ENCODE results near the gene SUMF1.

The SUMF1 gene

DNA sequence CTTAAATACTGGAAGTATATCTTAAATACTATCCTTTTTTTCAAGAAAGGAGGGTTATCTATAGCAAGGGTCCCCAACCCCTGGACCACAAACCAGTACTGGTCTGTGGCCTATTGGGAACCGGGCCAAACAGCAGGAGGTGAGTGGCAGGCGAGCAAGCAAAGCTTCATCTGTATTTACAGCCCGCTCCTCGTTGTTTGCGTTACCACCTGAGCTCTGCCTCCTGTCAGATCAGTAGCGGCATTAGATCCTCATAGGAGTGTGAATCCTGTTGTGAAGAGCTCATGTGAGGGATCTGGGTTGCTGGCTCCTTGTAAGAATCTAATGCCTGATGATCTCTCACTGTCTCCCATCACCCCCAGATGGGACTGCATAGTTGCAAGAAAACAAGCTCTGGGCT, 26.1 kb downstream of the SUMF1 start:
- no peaks in the 10 kb centered on the region for H3K9me3 ChIP-seq
- no peak overlapping the region for H3K4me3 ChIP-seq (ENCODE audit: low read depth, low read length)
- TF ChIP-seq, protein P1, sequence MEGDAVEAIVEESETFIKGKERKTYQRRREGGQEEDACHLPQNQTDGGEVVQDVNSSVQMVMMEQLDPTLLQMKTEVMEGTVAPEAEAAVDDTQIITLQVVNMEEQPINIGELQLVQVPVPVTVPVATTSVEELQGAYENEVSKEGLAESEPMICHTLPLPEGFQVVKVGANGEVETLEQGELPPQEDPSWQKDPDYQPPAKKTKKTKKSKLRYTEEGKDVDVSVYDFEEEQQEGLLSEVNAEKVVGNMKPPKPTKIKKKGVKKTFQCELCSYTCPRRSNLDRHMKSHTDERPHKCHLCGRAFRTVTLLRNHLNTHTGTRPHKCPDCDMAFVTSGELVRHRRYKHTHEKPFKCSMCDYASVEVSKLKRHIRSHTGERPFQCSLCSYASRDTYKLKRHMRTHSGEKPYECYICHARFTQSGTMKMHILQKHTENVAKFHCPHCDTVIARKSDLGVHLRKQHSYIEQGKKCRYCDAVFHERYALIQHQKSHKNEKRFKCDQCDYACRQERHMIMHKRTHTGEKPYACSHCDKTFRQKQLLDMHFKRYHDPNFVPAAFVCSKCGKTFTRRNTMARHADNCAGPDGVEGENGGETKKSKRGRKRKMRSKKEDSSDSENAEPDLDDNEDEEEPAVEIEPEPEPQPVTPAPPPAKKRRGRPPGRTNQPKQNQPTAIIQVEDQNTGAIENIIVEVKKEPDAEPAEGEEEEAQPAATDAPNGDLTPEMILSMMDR (IDR thresholded peaks at IDR 0.05; ENCODE audit: low read depth, low read length): no peak
- no peaks in the 10 kb centered on the region for H3K4me1 ChIP-seq
- H3K27me3 ChIP-seq: no peaks in the 10 kb centered on the region
- no peaks in the 10 kb centered on the region for H3K36me3 ChIP-seq
- DNase-seq: no peak

GRCh38 chr3:4438296-4438695, 28.8 kb downstream of the SUMF1 start:
- H3K4me3 ChIP-seq (ENCODE audit: low read depth, low read length): no peak overlapping the region
- H3K4me1 ChIP-seq: no peaks in the 10 kb centered on the region
- no peaks in the 10 kb centered on the region for H3K9me3 ChIP-seq
- DNase-seq: no peak
- H3K36me3 ChIP-seq: no peaks in the 10 kb centered on the region
- H3K27me3 ChIP-seq: no peaks in the 10 kb centered on the region
- TF ChIP-seq, protein P1 (IDR thresholded peaks at IDR 0.05; ENCODE audit: low read depth, low read length): no peak

- H3K27me3 ChIP-seq: no peaks in the 10 kb centered on the region
- H3K4me1 ChIP-seq: no peaks in the 10 kb centered on the region
- no peak overlapping the region for H3K4me3 ChIP-seq (ENCODE audit: low read depth, low read length)
- no peak for DNase-seq
- TF ChIP-seq, protein P1 (IDR thresholded peaks at IDR 0.05; ENCODE audit: low read depth, low read length): no peak
- no peaks in the 10 kb centered on the region for H3K36me3 ChIP-seq
- H3K9me3 ChIP-seq: no peaks in the 10 kb centered on the region
These were observed 34.8 kb downstream of the SUMF1 start for GRCh38 chr3:4432259-4432658.

GRCh38 chr3:4429648-4430350, 37.3 kb downstream of the SUMF1 start:
- Histone ChIP-seq H3K27me3 (no peaks in the 10 kb centered on the region), H3K4me1 (no peaks in the 10 kb centered on the region; the same call in 1 of the 2 replicates), H3K4me3 (ENCODE audit: low read depth, low read length) (no peak overlapping the region), H3K36me3 (no peaks in the 10 kb centered on the region), H3K9me3 (no peaks in the 10 kb centered on the region)
- DNase-seq: no peak
- TF ChIP-seq, protein P1 (IDR thresholded peaks at IDR 0.05; ENCODE audit: low read depth, low read length): no peak

GRCh38 chr3:4426782-4427344, 40.2 kb downstream of the SUMF1 start:
- peak; percentile 8 for DNase-seq
- Histone ChIP-seq H3K4me3 (ENCODE audit: low read depth, low read length) (no peak overlapping the region), H3K36me3 (no peaks in the 10 kb centered on the region), H3K9me3 (no peaks in the 10 kb centered on the region), H3K27me3 (no peaks in the 10 kb centered on the region), H3K4me1 (no peaks in the 10 kb centered on the region; the same call in 1 of the 2 replicates)
- TF ChIP-seq, protein P1 (IDR thresholded peaks at IDR 0.05; ENCODE audit: low read depth, low read length): no peak

DNA sequence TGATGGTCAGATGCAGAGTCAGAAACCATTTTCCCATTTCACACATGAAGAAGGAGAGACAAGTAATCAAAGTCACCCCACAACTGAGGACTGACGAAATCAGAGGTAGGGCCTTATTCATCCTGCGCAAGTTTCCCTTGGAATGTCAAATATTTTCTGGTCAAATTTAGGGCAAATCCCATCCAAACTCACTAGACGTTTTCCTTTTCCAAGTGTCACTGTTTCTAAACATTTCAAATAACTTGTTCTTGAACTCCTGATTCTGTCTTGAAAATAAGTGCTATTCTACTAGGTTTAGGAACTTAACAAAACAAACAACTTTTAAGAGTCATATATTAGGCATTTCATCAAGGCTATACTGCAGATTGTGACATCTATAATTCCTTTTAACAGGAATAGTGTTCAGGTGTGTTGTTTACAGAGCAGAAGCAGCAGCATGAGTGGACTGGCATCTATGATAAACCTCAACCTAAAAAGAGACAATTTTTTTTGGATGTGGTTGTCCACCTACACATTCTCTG, 40.7 kb downstream of the SUMF1 start:
- Histone ChIP-seq H3K36me3 (no peaks in the 10 kb centered on the region), H3K9me3 (no peaks in the 10 kb centered on the region), H3K27me3 (no peaks in the 10 kb centered on the region), H3K4me1 (no peaks in the 10 kb centered on the region; the same call in 1 of the 2 replicates), H3K4me3 (ENCODE audit: low read depth, low read length) (no peak overlapping the region)
- DNase-seq: no peak
- TF ChIP-seq, protein P1 (IDR thresholded peaks at IDR 0.05; ENCODE audit: low read depth, low read length): no peak
